LNCAP (cell line): ENCODE results near the gene CCDC177.
A peak's percentile ranks its signal among the peaks of the same experiment; 100 is the strongest.

Experiments used
- CTCF ChIP-seq: fragments of 450-650 bp; IDR thresholded peaks from 2 replicates; pipeline ENCODE4 v1.5.1; 2017; ENCODE audit warnings: mild to moderate bottlenecking

The CCDC177 gene

GRCh38 chr14:69535230-69535848 is 39.3 kb downstream of the CCDC177 start:
- peak; percentile 76 for TF ChIP-seq CTCF

- no peak for TF ChIP-seq CTCF
Observed at GRCh38 chr14:69532561-69533340, 41.9 kb downstream of the CCDC177 start.

GRCh38 chr14:69531135-69531534 is 43.5 kb downstream of the CCDC177 start:
- no peak for TF ChIP-seq CTCF

- no peak for TF ChIP-seq CTCF
Observed at GRCh38 chr14:69530095-69530494, 44.6 kb downstream of the CCDC177 start.

- TF ChIP-seq CTCF: no peak
Observed at GRCh38 chr14:69529563-69529962, 45.1 kb downstream of the CCDC177 start.

GRCh38 chr14:69528930-69529329 is 45.7 kb downstream of the CCDC177 start:
- TF ChIP-seq CTCF: no peak

- no peak for TF ChIP-seq CTCF
Observed at GRCh38 chr14:69528143-69528542, 46.5 kb downstream of the CCDC177 start.
